Measurements from ENCODE around the gene CFAP299. TPM values are rescaled to one million over a fixed set of nuclear protein-coding genes. Genes with fewer than 3 reads are reported as not detected.

CFAP299 gene
- total and polyA plus RNA-seq, 9 of the 15 experiments (the other 6 are each of a cell fraction or from before 2014, with no cell fraction given): 0.09 to 3.0 (median 0.76) TPM

DNA sequence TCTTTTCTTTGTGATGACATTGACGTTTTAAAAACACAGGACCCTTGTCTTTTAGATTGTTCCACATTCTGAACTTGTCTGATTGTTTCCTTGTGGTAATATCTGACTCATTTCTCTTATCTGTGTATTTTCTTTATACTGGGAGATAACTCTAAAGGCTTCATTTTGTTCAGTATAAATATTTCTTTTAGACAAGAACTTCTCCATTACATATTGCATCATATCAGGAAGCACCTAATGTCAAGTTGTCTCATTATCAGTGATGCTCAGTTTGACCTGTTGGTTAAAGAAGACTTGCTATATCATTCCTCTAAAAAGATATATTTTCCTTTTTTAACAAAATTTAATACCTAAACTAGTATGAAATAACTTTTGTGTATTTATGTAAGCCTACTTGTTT lies 542.7 kb downstream of the CFAP299 start (continued):
- TF ChIP-seq, protein P1, sequence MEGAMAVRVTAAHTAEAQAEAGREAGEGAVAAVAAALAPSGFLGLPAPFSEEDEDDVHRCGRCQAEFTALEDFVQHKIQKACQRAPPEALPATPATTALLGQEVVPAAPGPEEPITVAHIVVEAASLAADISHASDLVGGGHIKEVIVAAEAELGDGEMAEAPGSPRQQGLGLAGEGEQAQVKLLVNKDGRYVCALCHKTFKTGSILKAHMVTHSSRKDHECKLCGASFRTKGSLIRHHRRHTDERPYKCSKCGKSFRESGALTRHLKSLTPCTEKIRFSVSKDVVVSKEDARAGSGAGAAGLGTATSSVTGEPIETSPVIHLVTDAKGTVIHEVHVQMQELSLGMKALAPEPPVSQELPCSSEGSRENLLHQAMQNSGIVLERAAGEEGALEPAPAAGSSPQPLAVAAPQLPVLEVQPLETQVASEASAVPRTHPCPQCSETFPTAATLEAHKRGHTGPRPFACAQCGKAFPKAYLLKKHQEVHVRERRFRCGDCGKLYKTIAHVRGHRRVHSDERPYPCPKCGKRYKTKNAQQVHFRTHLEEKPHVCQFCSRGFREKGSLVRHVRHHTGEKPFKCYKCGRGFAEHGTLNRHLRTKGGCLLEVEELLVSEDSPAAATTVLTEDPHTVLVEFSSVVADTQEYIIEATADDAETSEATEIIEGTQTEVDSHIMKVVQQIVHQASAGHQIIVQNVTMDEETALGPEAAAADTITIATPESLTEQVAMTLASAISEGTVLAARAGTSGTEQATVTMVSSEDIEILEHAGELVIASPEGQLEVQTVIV (CRISPR knock-in tag; IDR thresholded peaks at IDR 0.05; ENCODE audit: borderline replicate concordance): no peak
- TF ChIP-seq SAFB2 (IDR thresholded peaks at IDR 0.05; ENCODE audit: borderline replicate concordance, low read depth, low read length, severe bottlenecking): no peak

DNA sequence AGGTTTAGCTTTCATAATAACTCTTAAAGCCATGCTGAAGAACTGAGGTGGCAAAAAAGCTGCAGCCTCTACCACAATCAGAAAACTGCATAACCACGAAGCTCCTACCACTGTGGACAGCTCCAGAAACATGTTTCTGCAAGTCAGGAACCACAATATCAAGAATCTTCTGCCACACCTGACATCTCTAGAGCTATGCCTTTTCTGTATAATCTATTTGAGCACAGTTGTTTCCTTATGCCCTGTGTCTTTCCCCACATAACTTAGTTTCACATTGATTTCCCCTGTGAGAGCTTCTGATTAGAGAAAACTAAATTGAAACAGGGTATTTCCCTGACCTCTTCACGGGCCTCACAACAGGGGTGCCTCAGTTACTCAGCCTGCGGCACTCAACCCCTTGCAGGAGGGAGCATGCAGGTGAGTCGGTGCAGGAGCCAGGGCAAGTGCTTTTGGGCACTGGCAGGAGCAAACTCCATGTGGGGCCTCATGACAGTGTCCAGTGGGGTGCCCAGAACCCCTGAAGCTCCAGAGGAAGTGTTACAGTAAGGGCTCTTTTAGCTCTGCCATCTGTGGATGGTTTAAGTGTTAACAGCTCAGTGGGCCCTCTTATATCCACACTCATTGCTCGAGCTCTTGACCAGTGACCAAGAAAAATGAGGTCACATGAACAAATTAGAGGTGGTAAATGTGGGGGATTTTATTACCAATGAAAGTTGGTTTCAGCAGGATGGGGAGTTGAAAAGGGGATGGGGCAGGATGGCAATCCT lies 562.2 kb downstream of the CFAP299 start:
- Histone ChIP-seq H3K4me1 (replicated peaks in 1 of 2; ENCODE audit: control insufficient read depth in 2 of 2, insufficient read depth in 2 of 2, low read length in 2 of 2) (no peaks in the 10 kb centered on the region), H3K79me2 (ENCODE audit: control insufficient read depth, insufficient read depth, low read length) (no peaks in the 10 kb centered on the region), H4K20me1 (replicated peaks; ENCODE audit: control insufficient read depth, insufficient read depth, low read length) (no peaks in the 10 kb centered on the region), H3K9me1 (ENCODE audit: control insufficient read depth, insufficient read depth, low read length) (no peaks in the 10 kb centered on the region), H3K36me3 (ENCODE audit: control insufficient read depth, insufficient read depth, low read length) (no peaks in the 10 kb centered on the region), H2AFZ (ENCODE audit: low read depth, low read length) (no peak overlapping the region), H3K9ac (ENCODE audit: insufficient read depth in 1 of 2, low read depth in 2 of 2, low read length in 2 of 2) (no peak overlapping the region), H3K4me2 (ENCODE audit: insufficient read depth, low read length) (no peak overlapping the region), H3K4me3 (no peak overlapping the region), H3K27ac (ENCODE audit: extremely low read depth, low read depth, low read length) (no peak overlapping the region), H3K27me3 (ENCODE audit: control insufficient read depth in 2 of 2, insufficient read depth in 2 of 2, low read length in 2 of 2) (no peaks in the 10 kb centered on the region), H3K9me3 (replicated peaks; ENCODE audit: control insufficient read depth, insufficient read depth, low read depth, low read length) (no peaks in the 10 kb centered on the region)
- DNase-seq (ENCODE audit: extremely low read depth in 1 of 4, low spot score in 3 of 4): no peak
- no peak for ATAC-seq
- CTCF ChIA-PET (ENCODE audit: low intra/inter-chr PET ratio): no interaction called here
- whole genome bisulfite sequencing (ENCODE audit: insufficient coverage, low coverage, missing lambda C conversion rate): 0% methylated on average over 5 of the region's 5 CpGs
- TF ChIP-seq POLR2AphosphoS5 (IDR thresholded peaks at IDR 0.05; ENCODE audit: control insufficient read depth, insufficient read depth, low read depth, low read length) (no peak), FOXP1 (CRISPR knock-in tag; IDR thresholded peaks at IDR 0.05) (no peak), ZNF143 (CRISPR knock-in tag; IDR thresholded peaks at IDR 0.05) (no peak), ZNF175 (CRISPR knock-in tag; IDR thresholded peaks at IDR 0.05; ENCODE audit: low read depth) (no peak), RFX7 (CRISPR knock-in tag; IDR thresholded peaks at IDR 0.05) (no peak), HNRNPL (IDR thresholded peaks at IDR 0.05; ENCODE audit: low read depth, low read length) (no peak)
- TF ChIP-seq, protein P2, sequence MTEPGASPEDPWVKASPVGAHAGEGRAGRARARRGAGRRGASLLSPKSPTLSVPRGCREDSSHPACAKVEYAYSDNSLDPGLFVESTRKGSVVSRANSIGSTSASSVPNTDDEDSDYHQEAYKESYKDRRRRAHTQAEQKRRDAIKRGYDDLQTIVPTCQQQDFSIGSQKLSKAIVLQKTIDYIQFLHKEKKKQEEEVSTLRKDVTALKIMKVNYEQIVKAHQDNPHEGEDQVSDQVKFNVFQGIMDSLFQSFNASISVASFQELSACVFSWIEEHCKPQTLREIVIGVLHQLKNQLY (CRISPR knock-in tag; conservative IDR thresholded peaks at IDR 0.05): no peak
- TF ChIP-seq, protein P3, sequence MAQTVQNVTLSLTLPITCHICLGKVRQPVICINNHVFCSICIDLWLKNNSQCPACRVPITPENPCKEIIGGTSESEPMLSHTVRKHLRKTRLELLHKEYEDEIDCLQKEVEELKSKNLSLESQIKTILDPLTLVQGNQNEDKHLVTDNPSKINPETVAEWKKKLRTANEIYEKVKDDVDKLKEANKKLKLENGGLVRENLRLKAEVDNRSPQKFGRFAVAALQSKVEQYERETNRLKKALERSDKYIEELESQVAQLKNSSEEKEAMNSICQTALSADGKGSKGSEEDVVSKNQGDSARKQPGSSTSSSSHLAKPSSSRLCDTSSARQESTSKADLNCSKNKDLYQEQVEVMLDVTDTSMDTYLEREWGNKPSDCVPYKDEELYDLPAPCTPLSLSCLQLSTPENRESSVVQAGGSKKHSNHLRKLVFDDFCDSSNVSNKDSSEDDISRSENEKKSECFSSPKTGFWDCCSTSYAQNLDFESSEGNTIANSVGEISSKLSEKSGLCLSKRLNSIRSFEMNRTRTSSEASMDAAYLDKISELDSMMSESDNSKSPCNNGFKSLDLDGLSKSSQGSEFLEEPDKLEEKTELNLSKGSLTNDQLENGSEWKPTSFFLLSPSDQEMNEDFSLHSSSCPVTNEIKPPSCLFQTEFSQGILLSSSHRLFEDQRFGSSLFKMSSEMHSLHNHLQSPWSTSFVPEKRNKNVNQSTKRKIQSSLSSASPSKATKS (CRISPR knock-in tag; IDR thresholded peaks at IDR 0.05): no peak
- in situ Hi-C loops (cut with MboI) (no loop called here), intact Hi-C loops (cut with micrococcal nuclease) (no loop called here)
- FAIRE-seq: no peak
- POLR2A ChIA-PET: no interaction called here
- no TSS peak for BruUV-seq (replicated peaks)

All from K562 (cell line).